ENCODE measurements around the gene C11orf58.

Gene C11orf58

DNA sequence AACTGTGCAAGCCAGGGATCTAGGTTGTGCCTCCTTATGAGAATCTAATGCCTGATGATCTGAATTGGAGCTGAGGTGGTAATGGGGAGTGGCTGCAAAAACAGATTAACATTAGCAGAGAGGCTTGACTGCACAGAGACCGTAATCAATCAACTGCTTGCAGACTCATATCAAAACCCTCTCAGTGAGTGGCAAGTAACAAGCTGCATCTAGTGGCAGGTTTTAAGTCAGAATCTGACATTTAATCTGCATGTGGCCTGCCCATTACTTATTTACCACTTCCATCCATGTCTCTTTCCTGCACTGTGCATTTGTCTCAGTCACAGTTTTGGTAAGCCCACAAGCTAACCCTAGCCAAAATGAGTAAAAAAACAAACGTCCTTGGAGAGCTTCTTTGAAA, 11.2 kb downstream of the C11orf58 start:
- peaks cover 35% of the 10 kb centered on the region for H3K36me3 ChIP-seq (ENCODE audit: insufficient read depth, low read length)
- H3K9ac ChIP-seq (ENCODE audit: low read depth, low read length), result no peak overlapping the region
- no peaks in the 10 kb centered on the region for H3K4me1 ChIP-seq (ENCODE audit: insufficient read depth, low read length)
- H3K9me3 ChIP-seq (ENCODE audit: control insufficient read depth, insufficient read depth, low read length), result no peaks in the 10 kb centered on the region

DNA sequence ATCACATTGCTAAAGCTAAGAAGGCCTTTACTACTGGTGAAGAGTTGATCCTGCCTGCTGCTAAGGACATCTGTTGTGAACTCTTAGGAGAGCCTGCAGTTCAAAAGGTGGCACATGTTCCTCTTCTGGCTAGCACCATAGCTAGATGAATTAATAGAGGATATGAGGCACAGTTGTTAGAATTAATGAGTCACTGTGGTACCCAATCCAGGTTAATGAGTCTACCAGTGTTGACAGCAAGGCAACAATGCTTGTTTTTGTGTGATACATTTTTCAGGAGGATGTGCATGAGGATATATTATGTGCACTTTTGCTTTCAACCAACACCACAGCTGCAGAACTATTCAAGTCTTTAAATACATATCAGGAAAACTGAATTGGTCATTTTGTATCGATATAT, 12.0 kb downstream of the C11orf58 start:
- H3K9ac ChIP-seq (ENCODE audit: low read depth, low read length), result no peak overlapping the region
- H3K4me1 ChIP-seq (ENCODE audit: insufficient read depth, low read length), result no peaks in the 10 kb centered on the region
- peaks cover 36% of the 10 kb centered on the region for H3K36me3 ChIP-seq (ENCODE audit: insufficient read depth, low read length)
- H3K9me3 ChIP-seq (ENCODE audit: control insufficient read depth, insufficient read depth, low read length), result no peaks in the 10 kb centered on the region

GRCh38 chr11:16758382-16759024, 20.1 kb downstream of the C11orf58 start:
- no peak overlapping the region for H3K9ac ChIP-seq (ENCODE audit: low read depth, low read length)
- H3K36me3 ChIP-seq (ENCODE audit: insufficient read depth, low read length), result peaks cover 6% of the 10 kb centered on the region
- no peaks in the 10 kb centered on the region for H3K4me1 ChIP-seq (ENCODE audit: insufficient read depth, low read length)
- H3K9me3 ChIP-seq (ENCODE audit: control insufficient read depth, insufficient read depth, low read length), result no peaks in the 10 kb centered on the region

- no peaks in the 10 kb centered on the region for H3K4me1 ChIP-seq (ENCODE audit: insufficient read depth, low read length)
- no peak overlapping the region for H3K9ac ChIP-seq (ENCODE audit: low read depth, low read length)
- no peaks in the 10 kb centered on the region for H3K9me3 ChIP-seq (ENCODE audit: control insufficient read depth, insufficient read depth, low read length)
- no peaks in the 10 kb centered on the region for H3K36me3 ChIP-seq (ENCODE audit: insufficient read depth, low read length)
These were observed 21.5 kb downstream of the C11orf58 start for GRCh38 chr11:16759857-16760508.

DNA sequence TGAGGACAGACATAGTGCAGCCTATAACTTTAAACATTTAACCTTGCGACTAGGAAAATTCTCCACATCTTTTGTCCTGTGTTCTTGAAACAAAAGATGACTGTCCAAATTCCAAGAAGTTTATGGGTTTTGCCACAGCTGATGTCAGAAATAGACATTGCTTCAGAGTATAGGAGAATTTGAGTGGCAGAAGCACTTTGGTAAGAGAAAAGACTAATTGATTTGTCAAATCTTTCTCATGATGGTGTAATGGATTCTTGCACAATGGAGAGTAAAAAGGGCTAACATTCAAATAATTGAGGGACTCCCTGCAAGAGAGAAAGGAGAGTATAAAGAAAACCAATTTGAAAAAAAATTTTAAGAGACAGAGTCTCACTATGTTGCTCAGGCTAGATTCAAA, 25.3 kb downstream of the C11orf58 start:
- H3K4me1 ChIP-seq (ENCODE audit: insufficient read depth, low read length), result no peaks in the 10 kb centered on the region
- H3K9ac ChIP-seq (ENCODE audit: low read depth, low read length), result no peak overlapping the region
- no peaks in the 10 kb centered on the region for H3K9me3 ChIP-seq (ENCODE audit: control insufficient read depth, insufficient read depth, low read length)
- no peaks in the 10 kb centered on the region for H3K36me3 ChIP-seq (ENCODE audit: insufficient read depth, low read length)

- H3K9me3 ChIP-seq (ENCODE audit: control insufficient read depth, insufficient read depth, low read length), result no peaks in the 10 kb centered on the region
- H3K4me1 ChIP-seq (ENCODE audit: insufficient read depth, low read length), result no peaks in the 10 kb centered on the region
- no peak overlapping the region for H3K9ac ChIP-seq (ENCODE audit: low read depth, low read length)
- no peaks in the 10 kb centered on the region for H3K36me3 ChIP-seq (ENCODE audit: insufficient read depth, low read length)
These were observed 26.4 kb downstream of the C11orf58 start for GRCh38 chr11:16764888-16765287.

GRCh38 chr11:16767137-16767536, 28.7 kb downstream of the C11orf58 start:
- Histone ChIP-seq H3K36me3 (ENCODE audit: insufficient read depth, low read length) (no peaks in the 10 kb centered on the region), H3K9ac (ENCODE audit: low read depth, low read length) (no peak overlapping the region), H3K9me3 (ENCODE audit: control insufficient read depth, insufficient read depth, low read length) (no peaks in the 10 kb centered on the region), H3K4me1 (ENCODE audit: insufficient read depth, low read length) (no peaks in the 10 kb centered on the region)

GRCh38 chr11:16767957-16768356, 29.5 kb downstream of the C11orf58 start:
- Histone ChIP-seq H3K9me3 (ENCODE audit: control insufficient read depth, insufficient read depth, low read length) (no peaks in the 10 kb centered on the region), H3K4me1 (ENCODE audit: insufficient read depth, low read length) (no peaks in the 10 kb centered on the region)

GRCh38 chr11:16769386-16769785, 30.9 kb downstream of the C11orf58 start:
- Histone ChIP-seq H3K9ac (ENCODE audit: low read depth, low read length) (no peak overlapping the region), H3K4me1 (ENCODE audit: insufficient read depth, low read length) (no peaks in the 10 kb centered on the region), H3K36me3 (ENCODE audit: insufficient read depth, low read length) (no peaks in the 10 kb centered on the region), H3K9me3 (ENCODE audit: control insufficient read depth, insufficient read depth, low read length) (no peaks in the 10 kb centered on the region)

More at GRCh38 chr11:16767957-16768356, 29.5 kb downstream of the C11orf58 start:
- no peaks in the 10 kb centered on the region for H3K36me3 ChIP-seq (ENCODE audit: insufficient read depth, low read length)
- H3K9ac ChIP-seq (ENCODE audit: low read depth, low read length), result no peak overlapping the region

DNA sequence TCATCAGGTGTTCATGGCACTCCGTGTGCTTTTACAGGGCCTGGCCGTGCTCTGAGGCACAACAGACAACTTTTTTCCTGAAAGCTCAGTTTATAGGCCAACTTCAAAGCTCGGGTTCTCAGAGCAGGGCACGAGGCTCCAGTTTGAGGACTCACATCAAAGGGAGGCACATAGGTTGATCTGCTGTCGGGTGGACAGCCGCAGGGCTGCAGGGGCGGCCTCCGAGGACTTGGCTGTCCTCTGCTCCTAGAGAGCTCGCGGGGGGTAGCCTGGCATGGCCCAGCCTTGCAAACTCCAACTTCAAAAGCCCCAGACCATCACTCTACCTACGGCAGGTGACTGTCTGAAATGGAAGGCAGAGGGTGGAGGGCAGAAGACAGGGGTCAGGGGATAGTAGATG, 31.6 kb downstream of the C11orf58 start:
- Histone ChIP-seq H3K9me3 (ENCODE audit: control insufficient read depth, insufficient read depth, low read length) (no peaks in the 10 kb centered on the region), H3K4me1 (ENCODE audit: insufficient read depth, low read length) (no peaks in the 10 kb centered on the region), H3K36me3 (ENCODE audit: insufficient read depth, low read length) (no peaks in the 10 kb centered on the region), H3K9ac (ENCODE audit: low read depth, low read length) (no peak overlapping the region)

- peaks cover 3% of the 10 kb centered on the region; the same call in 1 of the 2 replicates for H3K4me1 ChIP-seq (ENCODE audit: insufficient read depth, low read length)
- no peaks in the 10 kb centered on the region for H3K9me3 ChIP-seq (ENCODE audit: control insufficient read depth, insufficient read depth, low read length)
- H3K9ac ChIP-seq (ENCODE audit: low read depth, low read length), result no peak overlapping the region
- no peaks in the 10 kb centered on the region for H3K36me3 ChIP-seq (ENCODE audit: insufficient read depth, low read length)
These were observed 33.1 kb downstream of the C11orf58 start for GRCh38 chr11:16771350-16772140.

GRCh38 chr11:16772141-16772512, 33.7 kb downstream of the C11orf58 start:
- no peaks in the 10 kb centered on the region for H3K9me3 ChIP-seq (ENCODE audit: control insufficient read depth, insufficient read depth, low read length)
- H3K9ac ChIP-seq (ENCODE audit: low read depth, low read length), result no peak overlapping the region
- peaks cover 3% of the 10 kb centered on the region; the same call in 1 of the 2 replicates for H3K4me1 ChIP-seq (ENCODE audit: insufficient read depth, low read length)
- H3K36me3 ChIP-seq (ENCODE audit: insufficient read depth, low read length), result no peaks in the 10 kb centered on the region

GRCh38 chr11:16773981-16774935, 35.8 kb downstream of the C11orf58 start:
- peaks cover 15% of the 10 kb centered on the region; the same call in 1 of the 2 replicates for H3K4me1 ChIP-seq (ENCODE audit: insufficient read depth, low read length)
- no peaks in the 10 kb centered on the region for H3K9me3 ChIP-seq (ENCODE audit: control insufficient read depth, insufficient read depth, low read length)
- no peak overlapping the region for H3K9ac ChIP-seq (ENCODE audit: low read depth, low read length)
- H3K36me3 ChIP-seq (ENCODE audit: insufficient read depth, low read length), result no peaks in the 10 kb centered on the region
